Measurements from ENCODE around the gene CRK.
"Not testable (repeated sequence)": the region's sequence is repeated elsewhere in the genome, so short reads cannot be mapped to it uniquely, and the experiment has no call there.

Gene CRK

GRCh38 chr17:1398028-1398427, 58.0 kb downstream of the CRK start:
- Mint-ChIP-seq H3K4me1 (peaks cover 51% of the 10 kb centered on the region), H3K27me3 (no peaks in the 10 kb centered on the region), H3K27ac (peak overlapping the region; percentile 57), H3K9me3 (no peaks in the 10 kb centered on the region), H3K4me3 (peak overlapping the region; percentile 100), H3K36me3 (peaks cover 16% of the 10 kb centered on the region)

DNA sequence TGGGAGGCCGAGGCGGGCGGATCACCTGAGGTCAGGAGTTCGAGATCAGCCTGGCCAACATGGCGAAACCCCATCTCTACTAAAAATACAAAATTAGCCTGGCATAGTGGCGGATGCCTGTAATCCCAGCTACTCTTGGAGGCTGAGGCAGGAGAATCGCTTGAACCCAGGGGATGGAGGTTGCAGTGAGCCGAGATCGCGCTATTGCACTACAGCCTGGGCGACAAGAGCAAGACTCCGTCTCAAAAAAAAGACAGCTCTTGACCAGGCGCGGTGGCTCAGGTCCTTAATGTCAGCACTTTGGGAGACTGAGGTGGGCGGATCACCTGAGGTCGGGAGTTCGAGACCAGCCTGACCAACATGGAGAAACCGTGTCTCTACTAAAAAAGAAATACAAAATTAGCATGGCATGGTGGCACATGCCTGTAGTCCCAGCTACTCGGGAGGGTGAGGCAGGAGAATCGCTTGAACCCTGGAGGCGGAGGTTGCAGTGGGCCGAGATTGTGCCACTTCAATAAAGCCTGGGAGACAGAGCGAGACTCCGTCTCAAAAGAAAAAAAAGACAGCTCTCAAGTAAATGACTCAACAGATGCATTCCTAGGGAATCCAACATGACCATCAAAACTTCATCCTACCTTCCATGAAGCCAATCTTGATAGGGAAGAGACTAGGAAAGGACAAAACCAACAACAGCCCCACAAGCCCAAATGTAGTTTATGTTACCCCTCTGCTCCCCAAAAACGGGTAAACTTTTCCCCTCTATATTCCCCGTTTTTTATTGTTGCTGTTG, 60.0 kb downstream of the CRK start:
- H3K4me3 Mint-ChIP-seq = peak overlapping the region; percentile 11
- H3K4me1 Mint-ChIP-seq = peaks cover 68% of the 10 kb centered on the region
- not testable (repeated sequence) for H3K27me3 Mint-ChIP-seq, H3K9me3 Mint-ChIP-seq
- peak overlapping the region; percentile 74 for H3K27ac Mint-ChIP-seq
- peaks cover 14% of the 10 kb centered on the region for H3K36me3 Mint-ChIP-seq

- Mint-ChIP-seq H3K36me3 (no peaks in the 10 kb centered on the region), H3K9me3 (no peaks in the 10 kb centered on the region), H3K27me3 (no peaks in the 10 kb centered on the region), H3K4me3 (peak overlapping the region; percentile 61), H3K4me1 (peaks cover 80% of the 10 kb centered on the region), H3K27ac (no peak overlapping the region)
These were observed 64.5 kb downstream of the CRK start for GRCh38 chr17:1391577-1391976.

GRCh38 chr17:1390432-1391367, 65.3 kb downstream of the CRK start:
- no peaks in the 10 kb centered on the region for H3K27me3 Mint-ChIP-seq
- peaks cover 82% of the 10 kb centered on the region for H3K4me1 Mint-ChIP-seq
- peak overlapping the region; percentile 30 for H3K27ac Mint-ChIP-seq
- peak overlapping the region; percentile 53 for H3K4me3 Mint-ChIP-seq
- H3K9me3 Mint-ChIP-seq = no peaks in the 10 kb centered on the region
- no peaks in the 10 kb centered on the region for H3K36me3 Mint-ChIP-seq

GRCh38 chr17:1387490-1388227, 68.4 kb downstream of the CRK start:
- not testable (repeated sequence) for H3K27me3 Mint-ChIP-seq, H3K4me3 Mint-ChIP-seq, H3K27ac Mint-ChIP-seq, H3K36me3 Mint-ChIP-seq, H3K9me3 Mint-ChIP-seq
- H3K4me1 Mint-ChIP-seq = peaks cover 68% of the 10 kb centered on the region

- peak overlapping the region; percentile 23 for H3K27ac Mint-ChIP-seq
- H3K36me3 Mint-ChIP-seq, H3K27me3 Mint-ChIP-seq, H3K9me3 Mint-ChIP-seq: not testable (repeated sequence)
- H3K4me1 Mint-ChIP-seq = peaks cover 61% of the 10 kb centered on the region
- peak overlapping the region; percentile 7 for H3K4me3 Mint-ChIP-seq
These were observed 69.3 kb downstream of the CRK start for GRCh38 chr17:1386675-1387190.

GRCh38 chr17:1386265-1386664, 69.8 kb downstream of the CRK start:
- Mint-ChIP-seq H3K27me3 (no peaks in the 10 kb centered on the region), H3K36me3 (no peaks in the 10 kb centered on the region), H3K4me1 (peaks cover 61% of the 10 kb centered on the region), H3K27ac (peak overlapping the region; percentile 23), H3K4me3 (peak overlapping the region; percentile 7), H3K9me3 (no peaks in the 10 kb centered on the region)

GRCh38 chr17:1385861-1386260, 70.2 kb downstream of the CRK start:
- H3K9me3 Mint-ChIP-seq = no peaks in the 10 kb centered on the region
- no peaks in the 10 kb centered on the region for H3K36me3 Mint-ChIP-seq
- no peaks in the 10 kb centered on the region for H3K27me3 Mint-ChIP-seq
- H3K4me3 Mint-ChIP-seq = no peak overlapping the region
- no peak overlapping the region for H3K27ac Mint-ChIP-seq
- H3K4me1 Mint-ChIP-seq = peaks cover 60% of the 10 kb centered on the region

DNA sequence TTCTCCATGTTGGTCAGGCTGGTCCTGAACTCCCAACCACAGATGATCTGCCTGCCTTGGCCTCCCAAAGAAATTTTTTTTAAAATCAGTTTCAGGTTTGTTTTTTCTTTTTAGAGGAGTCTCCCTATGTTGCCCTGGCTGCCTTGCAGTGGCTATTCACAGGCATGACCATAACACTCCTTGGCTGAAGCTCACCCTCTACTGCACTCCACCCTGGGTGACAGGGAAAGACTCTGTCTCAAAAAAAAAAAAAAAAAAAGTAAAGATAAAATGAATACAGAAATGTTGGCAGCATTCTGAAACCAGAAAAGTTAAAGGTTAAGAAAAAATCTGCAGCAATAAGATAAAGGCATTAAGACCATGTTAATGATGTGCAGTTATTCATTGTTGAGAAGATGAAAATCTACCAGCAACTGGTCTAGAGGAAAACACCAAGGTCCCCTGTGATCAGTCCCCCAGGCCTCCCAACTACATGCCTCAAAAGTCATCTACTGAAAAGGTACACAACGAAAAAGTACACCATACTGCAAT, 71.1 kb downstream of the CRK start:
- peaks cover 60% of the 10 kb centered on the region for H3K4me1 Mint-ChIP-seq
- H3K36me3 Mint-ChIP-seq = no peaks in the 10 kb centered on the region
- no peaks in the 10 kb centered on the region for H3K9me3 Mint-ChIP-seq
- no peaks in the 10 kb centered on the region for H3K27me3 Mint-ChIP-seq
- no peak overlapping the region for H3K4me3 Mint-ChIP-seq
- no peak overlapping the region for H3K27ac Mint-ChIP-seq

- Mint-ChIP-seq H3K4me1 (peaks cover 72% of the 10 kb centered on the region), H3K36me3 (peaks cover 2% of the 10 kb centered on the region), H3K4me3 (peak overlapping the region; percentile 65), H3K9me3 (no peaks in the 10 kb centered on the region), H3K27ac (peak overlapping the region; percentile 86), H3K27me3 (no peaks in the 10 kb centered on the region)
These were observed 76.1 kb downstream of the CRK start for GRCh38 chr17:1379930-1380313.

DNA sequence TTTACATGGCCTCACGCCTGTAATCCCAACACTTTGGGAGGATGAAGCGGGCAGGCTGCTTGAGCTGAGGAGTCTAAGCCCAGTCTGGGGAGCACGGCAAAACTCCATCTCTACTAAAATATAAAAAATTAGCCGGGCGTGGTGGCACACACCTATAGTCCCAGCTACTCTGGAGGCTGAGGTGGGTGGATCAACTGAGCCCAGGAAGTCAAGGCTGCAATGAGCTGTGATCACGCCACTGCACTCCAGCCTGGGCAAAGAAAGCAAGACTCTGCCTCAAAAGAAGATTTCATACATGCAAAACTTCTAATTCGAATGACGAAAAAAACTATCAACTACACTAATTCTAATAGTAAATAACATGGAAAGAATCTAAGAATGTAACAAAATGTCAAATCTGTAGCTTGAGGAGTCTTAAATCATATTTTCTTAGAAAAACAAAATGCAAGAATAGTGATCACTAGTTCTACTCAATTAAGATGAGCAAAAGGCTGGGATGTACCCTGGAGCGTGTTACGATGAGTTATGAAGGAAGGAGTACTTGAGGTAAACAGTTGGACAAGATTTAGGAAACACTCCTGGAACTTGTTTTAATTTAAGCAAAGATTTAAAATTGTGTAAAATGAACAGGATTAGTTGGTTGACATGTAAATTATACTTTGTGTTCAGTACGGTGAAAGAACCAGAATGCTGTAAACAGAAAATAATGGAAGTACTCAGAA, 76.7 kb downstream of the CRK start:
- peaks cover 76% of the 10 kb centered on the region for H3K4me1 Mint-ChIP-seq
- H3K27me3 Mint-ChIP-seq = no peaks in the 10 kb centered on the region
- H3K9me3 Mint-ChIP-seq = no peaks in the 10 kb centered on the region
- peaks cover 2% of the 10 kb centered on the region for H3K36me3 Mint-ChIP-seq
- peak overlapping the region; percentile 20 for H3K27ac Mint-ChIP-seq
- peak overlapping the region; percentile 65 for H3K4me3 Mint-ChIP-seq

DNA sequence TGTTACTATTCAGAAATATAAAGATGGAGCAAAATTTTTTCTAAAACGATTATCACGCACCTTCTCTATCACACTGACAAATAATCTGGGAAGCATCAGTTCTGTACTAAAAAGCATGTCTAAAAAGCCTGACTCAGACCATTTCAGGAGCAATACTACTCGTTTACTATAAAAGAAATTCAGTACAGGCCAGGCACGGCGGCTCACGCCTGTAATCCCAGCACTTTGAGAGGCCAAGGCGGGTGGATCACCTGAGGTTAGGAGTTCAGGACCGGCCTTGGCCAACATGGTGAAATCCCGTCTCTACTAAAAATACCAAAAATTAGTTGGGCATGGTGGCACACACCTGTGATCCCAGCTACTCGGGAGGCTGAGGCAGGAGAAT, 77.6 kb downstream of the CRK start:
- peaks cover 82% of the 10 kb centered on the region for H3K4me1 Mint-ChIP-seq
- H3K27ac Mint-ChIP-seq, H3K36me3 Mint-ChIP-seq, H3K4me3 Mint-ChIP-seq, H3K27me3 Mint-ChIP-seq, H3K9me3 Mint-ChIP-seq: not testable (repeated sequence)

DNA sequence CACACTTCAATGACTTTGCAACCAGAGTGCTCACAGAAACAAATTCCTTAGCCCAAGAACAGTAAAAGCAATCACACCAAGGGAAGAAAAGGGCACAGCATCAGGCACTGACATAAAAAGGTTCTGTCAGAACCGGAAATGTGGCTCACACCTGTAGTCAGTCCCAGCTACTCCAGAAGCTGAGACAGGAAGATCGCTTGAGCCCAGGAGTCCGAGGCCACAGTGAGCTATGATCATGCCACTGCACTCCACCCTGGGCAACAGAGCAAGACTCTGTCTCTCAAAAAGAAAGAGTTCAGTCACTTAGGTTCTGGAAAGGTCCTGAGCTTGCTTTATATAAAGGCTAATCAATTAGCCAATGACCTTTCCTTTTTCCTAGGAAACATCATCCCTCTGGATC, 78.7 kb downstream of the CRK start:
- Mint-ChIP-seq H3K9me3 (no peaks in the 10 kb centered on the region), H3K4me1 (peaks cover 91% of the 10 kb centered on the region), H3K27me3 (no peaks in the 10 kb centered on the region), H3K27ac (peak overlapping the region; percentile 80), H3K4me3 (peak overlapping the region; percentile 51), H3K36me3 (peaks cover 2% of the 10 kb centered on the region)

DNA sequence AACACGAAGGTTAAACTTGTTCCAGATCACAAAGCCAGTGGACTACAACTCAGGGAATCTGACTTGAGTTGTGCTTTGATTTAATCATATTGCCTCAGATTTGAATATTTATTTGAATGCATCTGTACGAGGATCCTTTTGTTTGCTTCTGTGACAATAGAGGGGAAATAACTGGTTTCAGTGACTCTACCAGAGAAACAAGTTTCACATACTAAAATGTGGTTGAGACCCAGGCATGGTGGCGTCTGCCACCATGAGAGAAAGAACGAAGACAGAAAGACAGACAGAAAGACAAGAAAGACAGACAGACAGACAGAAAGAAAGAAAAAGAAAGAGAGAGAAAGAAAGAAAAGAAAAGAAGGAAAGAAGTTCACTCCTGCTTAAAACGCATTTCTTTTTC, 80.0 kb downstream of the CRK start:
- Mint-ChIP-seq H3K27ac (peak overlapping the region; percentile 95), H3K4me3 (peak overlapping the region; percentile 70), H3K9me3 (no peaks in the 10 kb centered on the region), H3K27me3 (no peaks in the 10 kb centered on the region), H3K36me3 (peaks cover 2% of the 10 kb centered on the region), H3K4me1 (peaks cover 90% of the 10 kb centered on the region)

GRCh38 chr17:1375615-1376014, 80.4 kb downstream of the CRK start:
- Mint-ChIP-seq H3K4me1 (peaks cover 89% of the 10 kb centered on the region), H3K27ac (peak overlapping the region; percentile 95), H3K36me3 (peaks cover 2% of the 10 kb centered on the region), H3K27me3 (no peaks in the 10 kb centered on the region), H3K9me3 (no peaks in the 10 kb centered on the region), H3K4me3 (peak overlapping the region; percentile 70)
